Activated naive CD8-positive, alpha-beta T cell treated with anti-CD3 and anti-CD28 coated beads, Interleukin-2, amount 10 ng/mL, durations not matched to agents 7 days and 5 days (primary cell): ENCODE results near the gene CD101. TPM values are rescaled to one million over a fixed set of nuclear protein-coding genes. Genes with fewer than 3 reads are reported as not detected.

Experiments
- ATAC-seq: fragments of 150-1000 bp; cut with Tn5 transposase; one replicate; pipeline ENCODE4 v1.10.0; 2021; ENCODE audit warnings: low read depth, moderate library complexity
- POLR2A ChIA-PET: fragments of 350-600 bp; sonication (Branson Sonifier 250); formaldehyde crosslinking; loops from one replicate; lab custom pipeline; 2021; ENCODE audit warnings: antibody characterized with exemption; lab: Charles Lee
- DNase-seq: peaks from one replicate; pipeline ENCODE4 v3.0.0; 2021
- H3K27ac Mint-ChIP-seq: one replicate; pipeline ENCODE4 v1.8.0; 2022; ENCODE audit warnings: mild to moderate bottlenecking, mixed read lengths
- H3K27me3 Mint-ChIP-seq: one replicate; pipeline ENCODE4 v1.8.0; 2022; ENCODE audit warnings: mild to moderate bottlenecking, moderate library complexity, mixed read lengths
- H3K36me3 Mint-ChIP-seq: one replicate; pipeline ENCODE4 v1.8.0; 2021; ENCODE audit warnings: mild to moderate bottlenecking, mixed read lengths
- H3K4me1 Mint-ChIP-seq: one replicate; pipeline ENCODE4 v1.8.0; 2021; ENCODE audit warnings: mixed read lengths
- H3K4me3 Mint-ChIP-seq: one replicate; pipeline ENCODE4 v1.8.0; 2022; ENCODE audit warnings: mild to moderate bottlenecking, moderate library complexity, mixed read lengths
- H3K9me3 Mint-ChIP-seq: one replicate; pipeline ENCODE4 v1.8.0; 2021; ENCODE audit warnings: mixed read lengths
- total RNA-seq, 2 experiments: library from RNA; stranded (reverse); gene quantifications; one replicate each; pipeline ENCODE4 v1.2.3, GENCODE V29; 2021

CD101 gene
- total RNA-seq, 2 experiments from 2014 or later: 0.08 TPM; not detected in 1

DNA sequence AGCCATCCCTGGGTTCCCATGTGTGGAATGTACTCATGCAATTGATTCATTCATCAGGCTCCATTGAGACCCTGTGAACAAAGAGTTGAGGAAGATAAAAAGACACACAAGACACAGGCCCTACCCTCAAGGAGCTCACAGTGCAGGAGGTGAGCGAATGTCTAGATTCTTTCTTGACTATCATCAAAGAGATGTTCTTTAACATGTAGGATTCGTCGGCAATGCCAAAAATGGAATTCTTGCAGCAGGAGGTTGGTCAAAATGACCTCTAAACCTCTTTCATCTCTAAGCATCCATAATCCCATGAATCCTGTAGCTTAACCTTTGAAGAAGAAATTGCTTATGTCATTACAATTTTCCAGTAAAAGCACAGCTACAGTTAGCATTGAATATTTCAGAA is 30.7 kb downstream of the CD101 start:
- POLR2A ChIA-PET: no interaction called here
- DNase-seq (no peak), ATAC-seq (no peak)
- peaks cover 3% of the 10 kb centered on the region for H3K36me3 Mint-ChIP-seq
- no peak overlapping the region for H3K27ac Mint-ChIP-seq
- no peaks in the 10 kb centered on the region for H3K27me3 Mint-ChIP-seq
- H3K4me3 Mint-ChIP-seq: no peak overlapping the region
- peaks cover 2% of the 10 kb centered on the region for H3K4me1 Mint-ChIP-seq
- no peaks in the 10 kb centered on the region for H3K9me3 Mint-ChIP-seq

DNA sequence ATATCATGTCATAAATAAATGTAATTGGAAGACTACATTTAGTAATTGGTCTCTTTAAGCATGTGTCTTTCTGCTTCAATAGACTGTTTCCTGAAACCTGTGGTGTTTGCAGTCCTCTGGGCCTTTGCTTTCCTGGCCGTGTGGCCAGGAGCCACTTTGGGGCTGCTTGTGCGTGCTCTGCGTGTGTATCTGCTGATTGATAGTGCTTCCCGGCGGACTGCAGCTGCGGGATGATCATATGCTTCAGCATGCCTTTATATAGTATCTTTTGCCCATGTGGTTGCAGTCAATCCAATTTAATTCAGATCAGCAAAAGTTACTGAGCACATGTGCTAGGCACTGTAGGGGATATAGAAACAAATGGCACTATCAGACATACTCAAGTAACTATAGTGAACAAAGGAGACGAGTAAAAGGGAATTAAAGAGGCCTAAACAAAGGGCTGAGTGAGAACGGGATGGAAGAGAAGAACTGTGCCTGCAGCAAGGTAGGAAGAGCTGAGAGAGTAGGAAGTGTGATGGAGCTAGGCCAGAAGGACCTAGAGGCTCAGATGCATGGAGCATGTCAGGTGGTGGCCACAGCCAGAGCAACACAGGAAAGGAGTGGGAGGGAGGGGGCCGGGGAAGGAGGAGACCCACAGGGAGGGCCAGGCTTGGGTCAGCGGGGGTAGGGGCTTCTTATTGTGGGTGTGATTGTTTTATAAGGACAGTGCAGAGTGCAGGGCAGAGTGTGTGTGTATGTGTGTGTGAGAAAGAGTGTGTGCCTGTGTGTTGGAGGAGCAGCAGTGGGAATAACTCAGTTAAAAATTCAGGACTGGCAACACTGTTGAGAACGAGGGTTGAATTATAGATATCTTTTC is 31.4 kb downstream of the CD101 start:
- Mint-ChIP-seq H3K27ac (no peak overlapping the region), H3K27me3 (no peaks in the 10 kb centered on the region), H3K9me3 (no peaks in the 10 kb centered on the region), H3K4me1 (peaks cover 2% of the 10 kb centered on the region), H3K4me3 (no peak overlapping the region), H3K36me3 (peaks cover 3% of the 10 kb centered on the region)
- POLR2A ChIA-PET: no interaction called here
- no peak for DNase-seq
- no peak for ATAC-seq

DNA sequence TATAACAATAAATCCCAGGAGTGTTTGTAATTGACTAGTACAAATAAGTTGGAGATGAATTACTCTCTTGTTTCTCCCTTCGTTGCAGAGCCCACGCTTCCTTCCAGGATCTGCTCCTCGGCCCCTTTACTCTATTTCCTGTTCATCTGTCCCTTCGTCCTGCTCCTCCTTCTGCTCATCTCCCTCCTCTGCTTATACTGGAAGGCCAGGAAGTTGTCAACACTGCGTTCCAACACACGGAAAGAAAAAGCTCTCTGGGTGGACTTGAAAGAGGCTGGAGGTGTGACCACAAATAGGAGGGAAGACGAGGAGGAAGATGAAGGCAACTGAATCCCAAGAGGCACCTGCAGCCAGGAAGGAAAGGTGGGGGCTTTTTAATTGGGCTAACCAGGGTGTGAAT is 32.2 kb downstream of the CD101 start:
- H3K27ac Mint-ChIP-seq: no peak overlapping the region
- H3K9me3 Mint-ChIP-seq: no peaks in the 10 kb centered on the region
- ATAC-seq (no peak), DNase-seq (no peak)
- H3K27me3 Mint-ChIP-seq: no peaks in the 10 kb centered on the region
- no peak overlapping the region for H3K4me3 Mint-ChIP-seq
- POLR2A ChIA-PET: no interaction called here
- H3K36me3 Mint-ChIP-seq: peaks cover 3% of the 10 kb centered on the region
- H3K4me1 Mint-ChIP-seq: peaks cover 2% of the 10 kb centered on the region

DNA sequence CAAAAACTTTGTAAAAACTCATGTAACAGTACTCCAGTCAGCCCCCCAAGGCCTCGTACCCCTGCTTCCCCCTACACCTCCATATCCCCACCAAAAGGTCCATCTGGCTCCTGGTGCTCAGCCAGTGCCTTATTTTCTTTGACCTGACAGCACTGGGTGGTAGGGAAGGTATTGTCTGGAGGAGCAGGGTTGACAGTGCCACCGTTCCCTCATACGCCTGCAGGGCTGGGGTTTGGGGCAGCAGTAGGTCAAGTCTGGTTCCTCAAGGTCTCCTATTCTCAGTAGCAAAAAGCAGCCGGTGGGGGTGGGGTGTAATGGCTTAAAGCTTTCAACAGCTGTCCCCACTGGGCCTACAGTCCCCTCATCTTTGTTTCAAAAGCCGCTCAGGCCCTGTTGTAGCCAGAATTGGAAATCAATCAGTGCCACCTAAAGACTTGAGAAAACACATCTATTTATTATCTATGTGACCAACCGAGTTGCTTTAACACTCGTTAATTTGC is 33.3 kb downstream of the CD101 start:
- DNase-seq (no peak), ATAC-seq (no peak)
- peaks cover 5% of the 10 kb centered on the region for H3K36me3 Mint-ChIP-seq
- no peaks in the 10 kb centered on the region for H3K27me3 Mint-ChIP-seq
- H3K4me1 Mint-ChIP-seq: peaks cover 2% of the 10 kb centered on the region
- H3K27ac Mint-ChIP-seq: no peak overlapping the region
- H3K9me3 Mint-ChIP-seq: no peaks in the 10 kb centered on the region
- no peak overlapping the region for H3K4me3 Mint-ChIP-seq
- POLR2A ChIA-PET: no interaction called here

DNA sequence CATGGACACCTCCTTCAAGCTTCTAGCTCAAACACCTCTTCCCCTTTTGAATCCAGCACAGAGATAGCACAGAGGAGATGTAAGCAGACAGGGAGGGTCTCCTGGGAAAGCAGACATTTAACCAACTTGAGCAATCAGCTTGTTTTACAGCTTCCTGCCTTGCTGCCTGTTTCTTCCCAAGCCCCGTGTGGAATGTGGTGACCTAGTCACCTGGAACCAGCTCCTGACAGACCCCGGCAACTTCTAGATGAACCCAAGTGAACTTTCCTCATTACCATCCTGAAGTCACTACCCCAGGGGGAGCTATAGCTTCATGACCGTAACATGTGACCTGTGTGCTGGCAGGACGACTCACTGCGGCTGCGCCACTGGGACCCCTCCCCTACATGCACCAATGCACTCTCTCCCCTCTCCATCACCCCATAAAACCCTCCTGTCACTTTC is 34.5 kb downstream of the CD101 start:
- DNase-seq (no peak), ATAC-seq (no peak)
- Mint-ChIP-seq H3K36me3 (peaks cover 4% of the 10 kb centered on the region), H3K4me1 (no peaks in the 10 kb centered on the region), H3K27me3 (no peaks in the 10 kb centered on the region), H3K27ac (no peak overlapping the region), H3K9me3 (peaks cover 2% of the 10 kb centered on the region), H3K4me3 (no peak overlapping the region)
- POLR2A ChIA-PET: no interaction called here

DNA sequence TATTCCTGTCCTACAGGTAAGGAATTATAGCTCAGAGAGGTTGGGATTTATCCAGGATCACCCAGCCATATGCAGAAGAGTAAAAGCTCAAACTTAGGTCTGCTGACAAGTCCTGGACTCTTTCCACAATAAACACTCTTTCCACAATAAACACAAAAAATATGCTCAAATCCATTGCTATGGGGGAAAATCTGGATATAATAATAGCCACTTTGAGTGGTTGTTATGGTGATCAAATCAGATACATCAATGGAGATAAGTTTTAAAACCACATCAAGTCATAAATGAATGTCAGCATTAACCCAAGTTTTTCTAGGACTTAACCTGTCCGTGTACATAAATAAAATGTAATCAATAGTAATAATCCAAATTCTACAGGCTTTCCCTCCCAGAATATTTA is 36.2 kb downstream of the CD101 start:
- Mint-ChIP-seq H3K9me3 (peaks cover 4% of the 10 kb centered on the region), H3K27ac (no peak overlapping the region), H3K36me3 (peaks cover 7% of the 10 kb centered on the region), H3K4me1 (no peaks in the 10 kb centered on the region), H3K4me3 (no peak overlapping the region), H3K27me3 (no peaks in the 10 kb centered on the region)
- POLR2A ChIA-PET: no interaction called here
- DNase-seq (no peak), ATAC-seq (no peak)

DNA sequence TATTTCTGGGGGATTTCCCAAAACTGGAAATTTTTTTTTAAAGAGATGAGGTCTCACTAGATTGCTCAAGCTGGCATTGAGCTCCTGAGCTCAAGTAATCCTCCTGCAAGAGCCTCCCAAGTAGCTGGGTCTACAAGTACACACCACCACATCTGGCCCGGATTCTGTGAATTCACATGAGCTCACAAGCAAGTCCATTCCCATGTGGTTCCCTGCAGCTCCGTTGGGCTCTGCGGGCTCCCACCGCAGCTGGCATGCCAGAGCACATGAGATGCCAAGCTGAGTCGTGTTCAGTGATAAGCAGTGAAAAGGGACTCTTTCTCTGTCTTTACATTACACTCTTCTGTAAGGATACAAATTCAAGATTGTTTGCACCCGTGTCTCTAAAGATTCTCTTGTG is 36.7 kb downstream of the CD101 start:
- DNase-seq (no peak), ATAC-seq (no peak)
- H3K36me3 Mint-ChIP-seq: peaks cover 9% of the 10 kb centered on the region
- H3K27me3 Mint-ChIP-seq: no peaks in the 10 kb centered on the region
- POLR2A ChIA-PET: no interaction called here
- no peak overlapping the region for H3K4me3 Mint-ChIP-seq
- no peak overlapping the region for H3K27ac Mint-ChIP-seq
- peaks cover 4% of the 10 kb centered on the region for H3K9me3 Mint-ChIP-seq
- no peaks in the 10 kb centered on the region for H3K4me1 Mint-ChIP-seq

DNA sequence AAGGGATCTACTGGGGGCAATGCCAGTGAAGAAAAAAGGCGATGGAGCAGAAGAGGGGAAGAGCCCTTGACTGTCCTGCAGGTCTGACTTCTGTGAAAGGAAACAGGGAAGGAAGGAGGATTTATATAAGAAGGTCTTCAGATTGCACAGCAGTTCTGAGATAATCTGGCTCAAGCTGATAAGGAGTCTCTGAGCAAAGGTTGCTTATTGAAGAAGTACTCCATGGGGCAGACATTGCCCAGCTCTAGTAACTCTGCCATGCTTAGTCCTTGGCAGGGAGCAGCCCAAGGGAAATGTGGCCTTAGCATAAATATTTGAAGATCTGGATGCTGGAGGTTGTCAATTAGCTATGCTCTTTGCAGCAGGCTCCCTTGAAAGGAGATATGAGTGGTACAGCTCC is 42.7 kb downstream of the CD101 start:
- no peaks in the 10 kb centered on the region for H3K27me3 Mint-ChIP-seq
- POLR2A ChIA-PET: no interaction called here
- no peak overlapping the region for H3K27ac Mint-ChIP-seq
- DNase-seq: no peak
- H3K4me3 Mint-ChIP-seq: no peak overlapping the region
- peaks cover 5% of the 10 kb centered on the region for H3K9me3 Mint-ChIP-seq
- no peak for ATAC-seq
- peaks cover 30% of the 10 kb centered on the region for H3K36me3 Mint-ChIP-seq
- H3K4me1 Mint-ChIP-seq: peaks cover 14% of the 10 kb centered on the region

DNA sequence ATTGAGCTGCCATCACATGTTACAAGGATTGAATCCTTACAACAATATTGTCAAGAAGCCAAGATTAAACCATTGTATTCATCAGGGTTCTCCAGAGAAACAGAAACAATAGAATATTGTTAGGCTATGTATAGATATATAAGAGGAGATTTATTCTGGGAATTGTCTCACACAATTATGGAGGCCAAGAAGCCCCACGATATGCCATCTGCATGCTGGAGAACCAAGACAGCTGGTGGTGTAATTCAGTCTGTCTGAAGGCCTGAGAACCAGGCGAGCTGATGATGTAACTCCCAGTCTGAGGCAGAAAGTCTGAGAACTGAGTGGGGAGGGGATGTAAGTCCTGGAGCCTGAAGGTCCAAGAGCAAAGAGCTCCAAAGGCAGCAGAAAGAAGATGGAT is 44.1 kb downstream of the CD101 start:
- ATAC-seq (no peak), DNase-seq (no peak)
- Mint-ChIP-seq H3K27ac (no peak overlapping the region), H3K4me3 (no peak overlapping the region), H3K27me3 (no peaks in the 10 kb centered on the region), H3K36me3 (peaks cover 30% of the 10 kb centered on the region), H3K9me3 (peaks cover 3% of the 10 kb centered on the region), H3K4me1 (peaks cover 24% of the 10 kb centered on the region)
- POLR2A ChIA-PET: no interaction called here

DNA sequence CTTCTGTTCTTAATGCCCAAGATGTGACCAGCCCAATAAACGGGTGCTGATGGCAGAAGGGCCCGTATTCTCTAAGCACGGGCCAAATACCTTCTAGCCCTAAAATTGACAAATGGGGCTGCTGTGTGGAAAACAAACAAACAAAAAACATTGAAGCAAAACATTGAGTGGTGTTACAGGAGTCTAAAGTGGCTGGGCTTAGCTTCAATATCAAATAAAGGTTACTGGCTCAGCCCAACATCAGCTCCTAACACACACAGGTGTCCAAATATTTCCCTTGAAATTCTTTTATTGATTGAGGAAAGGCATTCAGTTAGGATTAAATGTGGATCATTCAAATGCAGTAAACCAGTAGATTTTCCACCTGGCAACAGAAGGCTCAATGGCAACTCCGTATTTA is 45.2 kb downstream of the CD101 start:
- Mint-ChIP-seq H3K9me3 (peaks cover 1% of the 10 kb centered on the region), H3K4me1 (peaks cover 29% of the 10 kb centered on the region), H3K36me3 (peaks cover 28% of the 10 kb centered on the region), H3K4me3 (no peak overlapping the region), H3K27me3 (no peaks in the 10 kb centered on the region), H3K27ac (no peak overlapping the region)
- DNase-seq: no peak
- no peak for ATAC-seq
- POLR2A ChIA-PET: no interaction called here

DNA sequence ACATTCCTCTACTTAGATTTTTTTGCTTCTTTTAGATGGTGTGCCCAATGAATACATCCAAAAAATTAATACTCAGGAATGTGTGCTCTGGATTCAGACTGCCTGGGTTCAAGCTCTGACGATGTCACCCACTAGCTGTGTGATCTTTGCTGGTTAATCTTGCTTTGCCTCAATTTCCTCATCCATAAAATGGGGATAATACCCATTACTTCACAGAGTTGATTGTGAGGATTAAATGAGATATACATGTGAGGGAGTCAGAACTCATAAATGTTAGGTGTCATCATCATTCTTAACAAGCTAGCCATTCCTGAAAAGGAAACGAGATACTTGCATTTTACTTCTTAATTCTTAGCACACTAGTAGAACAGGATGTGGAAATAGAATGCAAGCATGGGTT is 45.7 kb downstream of the CD101 start:
- DNase-seq (no peak), ATAC-seq (no peak)
- H3K36me3 Mint-ChIP-seq: peaks cover 30% of the 10 kb centered on the region
- no peak overlapping the region for H3K27ac Mint-ChIP-seq
- POLR2A ChIA-PET: no interaction called here
- H3K27me3 Mint-ChIP-seq: no peaks in the 10 kb centered on the region
- peaks cover 1% of the 10 kb centered on the region for H3K9me3 Mint-ChIP-seq
- H3K4me3 Mint-ChIP-seq: no peak overlapping the region
- H3K4me1 Mint-ChIP-seq: peaks cover 34% of the 10 kb centered on the region

DNA sequence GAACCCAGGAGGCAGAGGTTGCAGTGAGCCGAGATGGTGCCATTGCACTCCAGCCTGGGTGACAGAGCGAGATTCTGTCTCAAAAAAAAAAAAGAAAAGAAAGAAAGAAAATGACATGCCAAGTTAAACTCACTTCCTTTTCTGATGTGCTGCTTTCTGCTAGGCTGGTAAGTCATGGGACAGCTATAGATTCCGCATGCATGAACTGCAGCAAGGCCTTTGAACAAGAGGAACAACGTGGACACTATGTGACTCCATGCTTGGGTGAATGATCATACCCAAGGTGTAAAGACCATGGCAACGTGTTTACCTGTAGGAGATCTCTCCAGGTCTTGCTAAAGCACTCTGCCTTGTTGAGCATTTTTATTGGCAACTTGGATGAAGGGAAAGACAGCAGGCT is 48.3 kb downstream of the CD101 start:
- no peak for DNase-seq
- no peaks in the 10 kb centered on the region for H3K9me3 Mint-ChIP-seq
- peaks cover 24% of the 10 kb centered on the region for H3K36me3 Mint-ChIP-seq
- H3K27me3 Mint-ChIP-seq: no peaks in the 10 kb centered on the region
- peaks cover 38% of the 10 kb centered on the region for H3K4me1 Mint-ChIP-seq
- H3K4me3 Mint-ChIP-seq: peak overlapping the region; percentile 10
- no peak for ATAC-seq
- POLR2A ChIA-PET: interaction anchor here (2.9 kb wide), 1 partner anchor 10 kb away, joined by 14 read pairs; the partner anchor contains the start of gene TTF2
- H3K27ac Mint-ChIP-seq: peak overlapping the region; percentile 87

DNA sequence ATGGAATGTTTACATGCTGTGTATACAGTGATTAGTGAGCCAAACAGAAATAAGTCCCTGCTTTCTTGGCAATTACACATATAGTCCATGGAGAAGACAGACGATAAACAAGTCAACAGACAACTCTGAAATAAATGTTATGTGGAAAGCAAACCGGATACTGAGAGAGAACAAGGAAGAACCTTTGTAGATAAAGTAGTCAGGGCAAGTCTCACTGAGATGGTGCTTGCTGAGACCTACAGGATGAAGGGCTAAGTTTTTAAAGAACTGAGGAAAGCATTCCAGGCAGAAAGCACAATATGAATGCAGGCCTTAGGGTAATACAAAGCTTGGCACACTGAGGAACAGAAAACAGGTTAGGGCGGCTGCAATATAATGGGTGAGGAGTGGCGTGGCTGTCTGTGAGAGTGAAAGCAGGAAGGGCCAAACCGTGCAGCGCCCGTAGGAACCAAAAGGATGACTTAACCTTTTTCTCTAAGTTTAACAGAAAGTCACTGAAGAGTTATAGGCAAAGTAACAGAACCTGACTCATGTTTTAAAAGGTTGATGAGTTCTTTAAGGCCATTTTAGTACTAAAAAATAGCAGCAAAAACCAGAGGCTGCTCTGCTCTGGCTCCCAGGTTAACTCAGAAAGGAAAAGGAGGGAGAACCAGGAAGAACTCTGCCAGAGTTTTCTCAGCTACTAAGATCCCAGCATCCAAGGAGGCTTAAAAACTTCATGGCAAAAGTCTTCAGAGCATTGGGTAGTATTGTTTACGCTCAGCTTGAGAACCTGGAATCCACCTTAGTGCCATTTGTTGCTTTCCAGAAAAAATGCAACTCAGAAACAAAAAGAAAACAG is 49.9 kb downstream of the CD101 start:
- no peak for DNase-seq
- peak overlapping the region; percentile 85 for H3K4me3 Mint-ChIP-seq
- peaks cover 43% of the 10 kb centered on the region for H3K4me1 Mint-ChIP-seq
- no peaks in the 10 kb centered on the region for H3K9me3 Mint-ChIP-seq
- H3K27ac Mint-ChIP-seq: peak overlapping the region; percentile 97
- H3K36me3 Mint-ChIP-seq: peaks cover 23% of the 10 kb centered on the region
- peak; percentile 72 for ATAC-seq
- POLR2A ChIA-PET: interaction anchor here (0.9 to 1.5 kb wide), 4 partner anchors 9 to 547 kb away, joined by 3 to 9 read pairs (median 3); partner anchors contain the start of gene TTF2
- no peaks in the 10 kb centered on the region for H3K27me3 Mint-ChIP-seq
